Measurements from ENCODE around the gene SASS6.

GRCh38 chr1:100075773-100076172 lies 57.0 kb downstream of the SASS6 start:
- TF ChIP-seq CTCF (IDR thresholded peaks at IDR 0.05) (no peak), POLR2A (IDR thresholded peaks at IDR 0.05) (no peak)

Measured in right lobe of liver (tissue), 4 donors.